Esophagus squamous epithelium (tissue), 5 donors: ENCODE results near the gene ZMIZ1. TPM values are rescaled to one million over a fixed set of nuclear protein-coding genes. Genes with fewer than 3 reads are reported as not detected.

ENCODE experiments used
- DNase-seq: peaks from one replicate; lab custom pipeline; 2025; lab: John Stamatoyannopoulos, UW
- H3K27ac ChIP-seq, 4 donors: fragments of 200-600 bp; sonication (generic); one replicate each; pipeline ENCODE4 v1.5.1; 2016 to 2019; ENCODE audit warnings: mild to moderate bottlenecking in 1 of 4
- H3K27me3 ChIP-seq, 4 donors: fragments of 200-600 bp; sonication (generic); 1 replicate in 3 of 4; 2 replicates in 1 of 4; pipeline versions ENCODE4 v1.5.1 to v1.6.0; 2017 to 2021; ENCODE audit warnings: antibody characterized with exemption in 1 of 4
- H3K36me3 ChIP-seq, 3 donors: fragments of 200-600 bp; sonication (generic); one replicate each; pipeline ENCODE4 v1.5.1; 2016 to 2019
- H3K4me1 ChIP-seq, 3 donors: fragments of 200-600 bp; sonication (generic); one replicate each; pipeline ENCODE4 v1.5.1; 2017 to 2019
- H3K4me3 ChIP-seq, 4 donors: fragments of 200-600 bp; sonication (generic); 1 replicate in 3 of 4; 2 replicates in 1 of 4; pipeline ENCODE4 v1.5.1; 2016 to 2019; ENCODE audit warnings: mild to moderate bottlenecking in 2 of 4, moderate library complexity in 1 of 4
- H3K9me3 ChIP-seq, 3 donors: fragments of 200-600 bp; sonication (generic); one replicate each; pipeline ENCODE4 v1.5.1; 2016 to 2019
- CTCF ChIP-seq, 6 experiments: fragments of 450-650 bp in 4 of 6; fragments of 200-600 bp in 2 of 6; sonication (generic) in 2 of 6; IDR thresholded peaks; one replicate each; pipeline ENCODE4 v1.5.1; 2016 to 2019; ENCODE audit warnings: antibody characterized with exemption in 6 of 6, mild to moderate bottlenecking in 4 of 6, moderate library complexity in 4 of 6
- POLR2A ChIP-seq, 4 donors: fragments of 450-650 bp; IDR thresholded peaks; one replicate each; pipeline ENCODE4 v1.6.1; 2017; ENCODE audit warnings: antibody characterized with exemption in 4 of 4, mild to moderate bottlenecking in 4 of 4, moderate library complexity in 3 of 4
- WGBS, 2 donors: methylation state at CpG; one replicate each; pipeline ENCODE4 v1.1.5; 2018; 5-methylcytosine and 5-hydroxymethylcytosine counted together
- intact Hi-C: fragments of 100-400 bp; cut with DNase I; formaldehyde crosslinking; loops from one replicate; pipeline ENCODE4 v1.15.0; 2022
- total RNA-seq, 4 donors: library from RNA; depleted of rRNA; stranded (reverse); fragments of >200 nt; gene quantifications; one replicate each; pipeline ENCODE4 v1.1.0, GENCODE V29; 2016
- donor health status: DM: yes; HTN: yes; CAD: no.

The ZMIZ1 gene
- total RNA-seq, 4 donors from 2014 or later: 28.2 to 79.5 (median 40.4) TPM

GRCh38 chr10:79322616-79323543 is 254.1 kb downstream of the ZMIZ1 start:
- H3K4me3 ChIP-seq: no peak overlapping the region
- H3K9me3 ChIP-seq: no peaks in the 10 kb centered on the region
- no peaks in the 10 kb centered on the region for H3K27me3 ChIP-seq
- H3K4me1 ChIP-seq: peaks cover 12 to 42% (median 12%) of the 10 kb centered on the region in 3 donors
- no peaks in the 10 kb centered on the region for H3K36me3 ChIP-seq
- 61 to 63% methylated on average over 14 to 15 of the region's 15 CpGs for WGBS, 2 donors
- intact Hi-C loops: no loop called here
- DNase-seq: no peak
- no peak for TF ChIP-seq CTCF (IDR thresholded peaks at IDR 0.05)
- no peak for TF ChIP-seq POLR2A (IDR thresholded peaks at IDR 0.05)
- H3K27ac ChIP-seq: peak overlapping the region; percentile 3 to 46 (median 23)

- Histone ChIP-seq H3K27me3 (no peaks in the 10 kb centered on the region), H3K4me3 (no peak overlapping the region), H3K27ac (peak overlapping the region in 1 of 4 donors; percentile 9), H3K9me3 (no peaks in the 10 kb centered on the region), H3K4me1 (peaks cover 6 to 38% (median 9%) of the 10 kb centered on the region in 3 donors), H3K36me3 (no peaks in the 10 kb centered on the region)
- 83 to 88% methylated on average over 1 of the region's 1 CpG for WGBS, 2 donors
- TF ChIP-seq CTCF (IDR thresholded peaks at IDR 0.05): no peak
- no peak for TF ChIP-seq POLR2A (IDR thresholded peaks at IDR 0.05)
- DNase-seq: no peak
- intact Hi-C loops: no loop called here
These were observed 254.8 kb downstream of the ZMIZ1 start for GRCh38 chr10:79323602-79324001.

DNA sequence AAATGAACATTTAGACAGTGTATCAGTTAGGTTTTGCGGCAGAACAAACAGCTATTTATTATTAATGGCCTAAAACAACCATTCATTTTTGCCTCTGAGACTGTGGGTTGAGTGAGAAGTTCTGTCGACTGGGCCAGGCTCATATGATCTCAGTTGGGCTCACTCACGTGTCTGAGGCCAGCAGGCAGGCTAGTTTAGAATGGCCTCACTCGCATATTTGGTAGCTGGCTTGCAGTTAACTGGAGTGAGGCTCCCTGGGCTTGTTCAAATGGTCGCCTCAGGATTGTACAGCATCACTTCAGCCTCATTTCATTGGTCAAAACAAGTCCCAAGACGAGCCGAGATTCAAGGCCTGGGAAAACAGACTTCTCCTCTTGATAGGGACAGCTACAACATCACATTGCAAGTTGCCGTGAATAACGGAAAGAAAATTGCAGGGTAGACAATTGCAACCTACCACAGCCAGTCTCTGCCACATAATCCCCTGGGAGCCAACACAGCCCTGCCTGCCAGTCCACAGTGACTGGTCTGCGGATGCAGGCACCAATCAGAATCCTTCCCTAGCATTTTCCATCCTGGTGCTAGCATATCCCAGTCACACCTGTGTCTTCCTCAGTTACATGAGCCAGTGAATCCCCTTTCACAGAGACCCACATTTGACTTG is 255.4 kb downstream of the ZMIZ1 start:
- 89 to 91% methylated on average over 8 to 10 of the region's 10 CpGs for WGBS, 2 donors
- no peaks in the 10 kb centered on the region for H3K36me3 ChIP-seq
- DNase-seq: no peak
- no peak overlapping the region for H3K4me3 ChIP-seq
- H3K27ac ChIP-seq: no peak overlapping the region
- H3K9me3 ChIP-seq: no peaks in the 10 kb centered on the region
- H3K4me1 ChIP-seq: peaks cover 9 to 43% (median 11%) of the 10 kb centered on the region in 3 donors
- no peak for TF ChIP-seq CTCF (IDR thresholded peaks at IDR 0.05)
- intact Hi-C loops: no loop called here
- H3K27me3 ChIP-seq: no peaks in the 10 kb centered on the region

- Histone ChIP-seq H3K4me3 (no peak overlapping the region), H3K27ac (no peak overlapping the region), H3K27me3 (no peaks in the 10 kb centered on the region), H3K9me3 (no peaks in the 10 kb centered on the region), H3K36me3 (no peaks in the 10 kb centered on the region), H3K4me1 (peaks cover 7 to 45% (median 9%) of the 10 kb centered on the region in 3 donors)
- intact Hi-C loops: no loop called here
- no peak for DNase-seq
- no peak for TF ChIP-seq POLR2A (IDR thresholded peaks at IDR 0.05)
- TF ChIP-seq CTCF (IDR thresholded peaks at IDR 0.05): no peak
- 89 to 92% methylated on average over 3 of the region's 3 CpGs for WGBS, 2 donors
These were observed 257.8 kb downstream of the ZMIZ1 start for GRCh38 chr10:79326361-79327089.
